GM23248 (cell line): ENCODE data around the gene KRR1. TPM values are rescaled to one million over a fixed set of nuclear protein-coding genes. Genes with fewer than 3 reads are reported as not detected.
"Not testable (repeated sequence)": the region's sequence is repeated elsewhere in the genome, so short reads cannot be mapped to it uniquely, and the experiment has no call there.

Experiments used
- DNase-seq: peaks from one replicate; pipeline ENCODE4 v3.0.0-alpha.2; 2015
- H2AFZ ChIP-seq: fragments of 200-600 bp; sonication (generic); 2 replicates; pipeline ENCODE4 v1.6.1; 2016; ENCODE audit warnings: antibody characterized with exemption
- H3F3A ChIP-seq: fragments of 200-600 bp; sonication (generic); 2 replicates; pipeline ENCODE4 v1.6.1; 2016; ENCODE audit warnings: mild to moderate bottlenecking, antibody characterized with exemption, mixed run types; ENCODE audit not compliant: insufficient read depth
- H3K27ac ChIP-seq: fragments of 200-600 bp; sonication (generic); 2 replicates; pipeline ENCODE4 v1.5.1; 2016; ENCODE audit warnings: mild to moderate bottlenecking
- H3K27me3 ChIP-seq: fragments of 200-600 bp; sonication (generic); replicated peaks from 2 replicates; pipeline ENCODE4 v1.6.1; 2016; ENCODE audit warnings: mild to moderate bottlenecking; ENCODE audit not compliant: insufficient read depth
- H3K36me3 ChIP-seq: fragments of 200-600 bp; sonication (generic); 2 replicates; pipeline ENCODE4 v1.6.1; 2016; ENCODE audit warnings: low read depth, mild to moderate bottlenecking
- H3K4me1 ChIP-seq: fragments of 200-600 bp; sonication (generic); 2 replicates; pipeline ENCODE4 v1.6.1; 2016; ENCODE audit warnings: mild to moderate bottlenecking; ENCODE audit not compliant: insufficient read depth
- H3K4me2 ChIP-seq: fragments of 200-600 bp; sonication (generic); one replicate; pipeline ENCODE4 v1.6.1; 2016; ENCODE audit warnings: mild to moderate bottlenecking; ENCODE audit not compliant: unreplicated experiment
- H3K4me3 ChIP-seq: fragments of 200-600 bp; sonication (generic); 2 replicates; pipeline ENCODE4 v1.5.1; 2016; ENCODE audit warnings: mild to moderate bottlenecking
- H3K79me2 ChIP-seq: fragments of 200-600 bp; sonication (generic); 2 replicates; pipeline ENCODE4 v1.6.1; 2016; ENCODE audit warnings: mild to moderate bottlenecking; ENCODE audit not compliant: insufficient read depth
- H3K9ac ChIP-seq: fragments of 200-600 bp; sonication (generic); 2 replicates; pipeline ENCODE4 v1.6.1; 2016; ENCODE audit warnings: mild to moderate bottlenecking
- H3K9me2 ChIP-seq: fragments of 200-600 bp; sonication (generic); 2 replicates; pipeline ENCODE4 v1.6.1; 2016; ENCODE audit warnings: mixed run types, mild to moderate bottlenecking, moderate library complexity; ENCODE audit not compliant: insufficient read depth
- H3K9me3 ChIP-seq: fragments of 200-600 bp; sonication (generic); one replicate; pipeline ENCODE4 v1.6.1; 2017; ENCODE audit warnings: low read depth
- H4K20me1 ChIP-seq: fragments of 200-600 bp; sonication (generic); 2 replicates; pipeline ENCODE4 v1.6.0; 2016; ENCODE audit not compliant: insufficient read depth
- EZH2 ChIP-seq: fragments of 200-600 bp; sonication (generic); IDR thresholded peaks from 2 replicates; pipeline ENCODE4 v1.6.1; 2018; ENCODE audit warnings: antibody characterized with exemption, mild to moderate bottlenecking; ENCODE audit not compliant: insufficient read depth, poor library complexity, severe bottlenecking
- EZH2phosphoT487 ChIP-seq: fragments of 200-600 bp; sonication (generic); IDR thresholded peaks from 2 replicates; pipeline ENCODE4 v1.6.1; 2018; ENCODE audit warnings: antibody characterized with exemption, moderate library complexity, mild to moderate bottlenecking, low read depth; ENCODE audit not compliant: insufficient read depth
- WGBS, 2 experiments: methylation state at CpG; one replicate each; pipeline ENCODE4 v1.1.6; 2015 to 2017; ENCODE audit warnings: low lambda C conversion rate in 2 of 2, low coverage in 1 of 2; ENCODE audit errors: missing lambda C conversion rate in 2 of 2; 5-methylcytosine and 5-hydroxymethylcytosine counted together
- in situ Hi-C: fragments of 300-500 bp; cut with MboI; formaldehyde crosslinking; loops from 2 replicates; pipeline ENCODE4 v1.15.0; 2020
- polyA plus RNA-seq: library from polyadenylated mRNA; unstranded; fragments of >200 nt; fragmentation: Nextera tagmentation; extraction: Ambion mirVana; gene quantifications from 2 replicates; pipeline ENCODE4 v1.2.1, GENCODE V29; 2016
- total RNA-seq: library from RNA; depleted of rRNA; stranded (reverse); fragments of >200 nt; shearing (Covaris generic); gene quantifications from 2 replicates; pipeline ENCODE4 v1.2.3, GENCODE V29; 2014

Gene KRR1
- total and polyA plus RNA-seq, 2 experiments from 2014 or later = 37.4 to 45.3 TPM

DNA sequence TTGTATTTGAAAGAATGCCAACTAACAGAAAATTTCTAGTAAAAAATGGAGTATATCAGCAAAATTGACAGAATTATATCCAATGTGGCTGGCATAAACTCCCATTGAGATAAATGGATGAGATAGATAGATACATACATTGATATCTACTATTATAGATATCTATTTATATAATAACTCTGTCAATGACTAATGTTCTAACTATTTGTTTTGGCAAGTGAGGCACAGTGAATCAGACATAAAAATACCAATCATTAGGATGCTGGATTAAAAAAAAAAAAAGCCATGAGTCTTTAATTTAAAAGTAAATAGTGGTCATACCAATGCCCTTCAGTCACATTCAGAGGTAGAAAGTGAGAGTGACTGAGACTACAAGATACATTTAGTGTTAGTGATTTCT lies 64.6 kb downstream of the KRR1 start:
- Histone ChIP-seq H3K36me3 (no peaks in the 10 kb centered on the region), H3K9me3 (no peaks in the 10 kb centered on the region), H4K20me1 (no peaks in the 10 kb centered on the region), H3K27me3 (no peaks in the 10 kb centered on the region), H3K79me2 (no peaks in the 10 kb centered on the region), H3K4me1 (peaks cover 47% of the 10 kb centered on the region), H3K27ac (0 out of 2 replicates have a peak overlapping the region, but pooled peaks have one; percentile 4), H3K9me2 (peaks cover 6% of the 10 kb centered on the region; the same call in 1 of the 2 replicates), H2AFZ (no peak overlapping the region), H3K9ac (no peak overlapping the region), H3F3A (peaks cover 28% of the 10 kb centered on the region), H3K4me2 (peak overlapping the region; percentile 72), H3K4me3 (peak overlapping the region; percentile 39; the same call in 1 of the 2 replicates)
- DNase-seq = peak; percentile 80
- in situ Hi-C loops = no loop called here
- TF ChIP-seq EZH2phosphoT487 = no peak
- TF ChIP-seq EZH2 = no peak

DNA sequence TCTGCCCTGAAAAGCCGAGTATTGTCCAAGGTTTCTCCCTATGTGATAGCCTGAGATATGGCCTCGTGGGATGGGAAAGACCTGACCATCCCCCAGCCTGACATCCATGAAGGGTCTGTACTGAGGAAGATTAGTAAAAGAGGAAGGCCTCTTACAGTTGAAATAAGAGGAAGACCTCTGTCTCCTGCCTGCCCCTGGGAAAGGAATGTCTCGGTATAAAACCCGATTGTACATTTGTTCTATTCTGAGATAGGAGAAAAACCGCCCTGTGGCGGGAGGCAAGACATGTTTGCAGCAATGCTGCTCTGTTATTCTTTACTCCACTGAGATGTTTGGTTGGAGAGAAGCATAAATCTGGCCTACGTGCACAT lies 66.3 kb downstream of the KRR1 start:
- H3K27me3 ChIP-seq, H3K27ac ChIP-seq, H3K79me2 ChIP-seq, H4K20me1 ChIP-seq, H3K9me3 ChIP-seq, H3K4me3 ChIP-seq, in situ Hi-C loops, H2AFZ ChIP-seq, DNase-seq, H3K9me2 ChIP-seq, H3K4me2 ChIP-seq, H3K9ac ChIP-seq, H3K36me3 ChIP-seq: not testable (repeated sequence)
- Histone ChIP-seq H3K4me1 (peaks cover 52% of the 10 kb centered on the region), H3F3A (peaks cover 33% of the 10 kb centered on the region)
- 84 to 85% methylated on average over 7 of the region's 7 CpGs for WGBS, 2 experiments

DNA sequence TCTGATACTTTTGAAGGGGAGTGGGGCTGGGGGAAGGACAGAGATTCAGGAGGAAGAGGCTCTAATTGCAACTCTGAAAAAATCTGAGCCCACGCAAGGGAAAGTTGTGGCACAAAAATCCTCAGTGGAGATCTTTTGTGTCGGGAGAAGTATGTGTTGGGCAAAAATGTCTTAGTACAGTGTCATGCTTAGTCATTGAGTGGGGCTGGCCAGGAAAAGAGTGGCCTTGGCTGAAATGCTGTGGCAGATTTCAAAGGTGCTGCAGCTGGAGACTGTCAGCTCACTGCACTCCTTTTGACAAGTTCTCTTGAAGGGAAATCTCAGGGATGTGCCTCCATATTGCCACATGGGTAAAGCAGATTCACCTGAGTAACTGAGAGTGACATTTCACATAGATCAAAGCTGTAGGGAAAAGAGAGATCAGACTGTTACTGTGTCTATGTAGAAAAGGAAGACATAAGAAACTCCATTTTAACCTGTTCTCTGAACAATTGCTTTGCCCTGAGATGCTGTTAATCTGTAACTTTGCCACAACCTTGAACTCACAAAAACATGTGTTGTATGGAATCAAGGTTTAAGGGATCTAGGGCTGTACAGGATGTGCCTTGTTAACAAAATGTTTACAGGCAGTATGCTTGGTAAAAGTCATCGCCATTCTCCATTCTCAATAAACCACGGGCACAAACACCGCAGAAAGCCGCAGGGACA lies 66.8 kb downstream of the KRR1 start:
- peaks cover 6% of the 10 kb centered on the region; the same call in 1 of the 2 replicates for H3K9me2 ChIP-seq
- DNase-seq = peak; percentile 87
- H3K27ac ChIP-seq = peak overlapping the region; percentile 56
- no peaks in the 10 kb centered on the region for H3K79me2 ChIP-seq
- in situ Hi-C loops = no loop called here
- H3K4me2 ChIP-seq = peak overlapping the region; percentile 59
- H3K27me3 ChIP-seq = no peaks in the 10 kb centered on the region
- no peaks in the 10 kb centered on the region for H3K9me3 ChIP-seq
- H3F3A ChIP-seq = peaks cover 38% of the 10 kb centered on the region
- H3K9ac ChIP-seq = no peak overlapping the region
- no peak for TF ChIP-seq EZH2
- no peak for TF ChIP-seq EZH2phosphoT487
- H2AFZ ChIP-seq = peak overlapping the region; percentile 23; the same call in 1 of the 2 replicates
- H3K4me1 ChIP-seq = peaks cover 58% of the 10 kb centered on the region
- H4K20me1 ChIP-seq = no peaks in the 10 kb centered on the region
- no peaks in the 10 kb centered on the region for H3K36me3 ChIP-seq
- H3K4me3 ChIP-seq = peak overlapping the region; percentile 28; the same call in 1 of the 2 replicates
- 64 to 66% methylated on average over 6 of the region's 6 CpGs for WGBS, 2 experiments

DNA sequence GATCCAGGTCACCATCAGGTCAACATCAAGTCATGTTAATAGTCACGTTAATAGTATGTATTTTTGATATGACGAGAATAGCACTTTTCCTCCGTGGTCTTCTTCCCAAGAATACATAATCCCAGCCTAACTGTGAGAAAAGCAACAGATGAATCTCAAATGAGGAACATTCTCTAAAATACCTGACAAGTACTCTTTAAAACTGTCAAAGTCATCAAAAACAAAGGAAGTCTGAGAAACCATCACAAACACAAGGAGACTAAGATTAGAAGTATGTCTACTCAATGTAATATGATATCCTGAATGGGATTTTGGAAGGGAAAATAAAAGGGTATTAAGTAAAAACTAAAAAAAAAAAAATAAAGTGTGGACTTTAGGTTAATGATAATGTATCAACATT lies 67.7 kb downstream of the KRR1 start:
- Histone ChIP-seq H3K79me2 (no peaks in the 10 kb centered on the region), H3F3A (peaks cover 47% of the 10 kb centered on the region), H4K20me1 (no peaks in the 10 kb centered on the region), H3K4me1 (peaks cover 66% of the 10 kb centered on the region), H3K4me2 (peak overlapping the region; percentile 59), H3K9me2 (peaks cover 6% of the 10 kb centered on the region; the same call in 1 of the 2 replicates), H2AFZ (no peak overlapping the region), H3K9me3 (no peaks in the 10 kb centered on the region), H3K4me3 (peak overlapping the region; percentile 28; the same call in 1 of the 2 replicates), H3K9ac (no peak overlapping the region), H3K36me3 (no peaks in the 10 kb centered on the region), H3K27me3 (no peaks in the 10 kb centered on the region), H3K27ac (peak overlapping the region; percentile 56)
- no peak for DNase-seq
- no peak for TF ChIP-seq EZH2
- no peak for TF ChIP-seq EZH2phosphoT487
- in situ Hi-C loops = no loop called here
- 65 to 66% methylated on average over 3 of the region's 3 CpGs for WGBS, 2 experiments

DNA sequence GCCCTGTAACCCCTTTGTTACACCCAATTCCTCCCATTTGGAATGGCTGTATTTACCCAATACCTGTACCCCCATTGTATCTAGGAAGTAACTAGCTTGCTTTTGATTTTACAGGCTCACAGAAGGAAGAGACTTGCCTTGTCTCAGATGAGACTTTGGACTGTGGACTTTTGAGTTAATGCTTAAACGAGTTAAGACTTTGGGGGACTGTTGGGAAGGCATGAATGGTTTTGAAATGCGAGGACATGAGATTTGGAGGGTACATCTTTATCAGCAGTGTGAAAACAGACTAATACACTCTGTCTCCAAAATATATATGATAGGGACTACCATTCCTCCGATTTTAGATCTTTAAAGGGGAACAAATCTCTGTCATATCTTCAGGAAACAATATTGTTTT lies 69.0 kb downstream of the KRR1 start:
- WGBS, 2 experiments = 65 to 71% methylated on average over 3 of the region's 3 CpGs
- H3K79me2 ChIP-seq, H3K9me2 ChIP-seq, H3K4me2 ChIP-seq, H3K27ac ChIP-seq, H3K27me3 ChIP-seq, H2AFZ ChIP-seq, DNase-seq, H3K36me3 ChIP-seq, in situ Hi-C loops, H4K20me1 ChIP-seq, H3K9ac ChIP-seq, H3K9me3 ChIP-seq, H3K4me3 ChIP-seq: not testable (repeated sequence)
- H3F3A ChIP-seq = peaks cover 41% of the 10 kb centered on the region
- H3K4me1 ChIP-seq = peaks cover 60% of the 10 kb centered on the region

DNA sequence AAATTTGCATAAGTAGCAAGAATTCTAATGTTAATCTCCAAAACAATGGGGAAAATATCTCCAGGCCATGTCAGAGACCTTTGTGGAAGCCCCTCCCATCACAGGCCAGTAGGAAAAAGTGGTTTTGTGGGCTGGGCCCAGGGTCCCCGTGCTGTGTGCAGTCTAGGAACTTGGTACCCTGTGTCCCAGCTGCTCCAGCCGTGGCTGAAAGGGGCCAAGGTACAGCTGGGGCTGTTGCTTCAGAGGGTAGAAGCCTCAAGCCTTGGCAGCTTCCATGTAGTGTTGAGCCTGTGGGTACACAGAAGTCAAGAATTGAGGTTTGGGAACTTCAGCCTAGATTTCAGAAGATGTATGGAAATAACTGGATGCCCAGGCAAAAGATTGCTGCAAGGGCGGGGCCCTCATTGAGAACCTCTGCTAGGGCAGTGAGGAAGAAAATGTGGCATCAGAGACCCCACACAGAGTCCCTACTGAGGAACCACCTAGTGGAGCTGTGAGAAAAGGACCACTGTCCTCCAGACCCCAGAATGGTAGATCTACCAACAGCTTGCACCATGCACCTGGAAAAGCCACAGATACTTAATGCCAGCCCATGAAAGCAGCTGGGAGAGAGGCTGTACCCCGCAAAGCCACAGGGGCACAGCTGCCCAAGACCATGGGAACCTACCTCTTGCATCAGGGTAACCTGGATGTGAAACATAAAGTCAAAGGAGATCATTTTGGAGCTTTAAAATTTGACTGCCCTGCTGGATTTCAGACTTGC lies 69.5 kb downstream of the KRR1 start:
- in situ Hi-C loops, H3K4me3 ChIP-seq: not testable (repeated sequence)

More for the DNA sequence above, 69.5 kb downstream of the KRR1 start:
- H2AFZ ChIP-seq, H3K27me3 ChIP-seq, H3K36me3 ChIP-seq, H4K20me1 ChIP-seq, H3K9me3 ChIP-seq, DNase-seq, H3K9ac ChIP-seq, H3K9me2 ChIP-seq, H3K4me2 ChIP-seq, H3K79me2 ChIP-seq, H3K27ac ChIP-seq: not testable (repeated sequence)
- WGBS, 2 experiments = 63 to 83% methylated on average over 4 of the region's 4 CpGs
- Histone ChIP-seq H3K4me1 (peaks cover 55% of the 10 kb centered on the region), H3F3A (peaks cover 36% of the 10 kb centered on the region)
